ENCODE data around the gene CAPG.
"Not testable (repeated sequence)": the region's sequence is repeated elsewhere in the genome, so short reads cannot be mapped to it uniquely, and the experiment has no call there.

The CAPG gene

DNA sequence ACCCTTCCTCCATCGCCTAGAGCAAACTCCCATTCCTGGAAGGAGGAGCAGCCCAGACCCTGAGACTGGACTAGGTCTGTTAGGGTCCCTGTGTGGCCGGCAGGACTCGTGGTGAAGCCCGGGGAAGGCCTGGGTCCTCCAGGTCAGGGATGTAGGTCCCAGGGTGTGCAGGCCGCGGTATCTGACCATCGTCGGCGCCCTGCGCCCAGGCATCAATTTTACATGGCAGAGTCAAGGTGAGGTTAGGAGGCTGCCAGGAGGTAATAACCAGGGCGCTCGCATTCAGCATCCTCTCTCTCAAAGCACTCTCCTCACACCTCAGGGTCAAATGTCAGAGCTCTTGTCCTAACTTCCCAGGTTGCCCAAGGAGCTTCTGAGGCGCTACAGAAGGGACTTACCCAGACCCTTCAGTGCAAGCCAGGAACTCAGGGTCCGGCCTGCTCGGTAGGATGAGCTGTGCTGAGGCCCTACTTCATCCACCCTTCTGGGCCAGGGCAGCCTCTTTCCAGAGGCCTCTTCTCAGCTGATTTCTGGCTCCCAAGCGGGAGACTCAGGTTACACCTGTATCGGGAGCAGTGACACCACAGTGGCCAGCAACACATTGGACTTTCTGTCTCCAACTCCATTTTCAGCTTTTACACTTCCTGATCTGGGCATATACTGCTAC, 9.0 kb upstream of the CAPG start:
- no peak for DNase-seq

GRCh38 chr2:85418132-85419008, 8.2 kb upstream of the CAPG start, which contains the start of gene SH2D6:
Gene SH2D6, plus strand, starts transcription at chr2:85418714. Its CDS starts 10,752 bp downstream, at chr2:85429466.
- peak; percentile 81 to 83 for DNase-seq

DNA sequence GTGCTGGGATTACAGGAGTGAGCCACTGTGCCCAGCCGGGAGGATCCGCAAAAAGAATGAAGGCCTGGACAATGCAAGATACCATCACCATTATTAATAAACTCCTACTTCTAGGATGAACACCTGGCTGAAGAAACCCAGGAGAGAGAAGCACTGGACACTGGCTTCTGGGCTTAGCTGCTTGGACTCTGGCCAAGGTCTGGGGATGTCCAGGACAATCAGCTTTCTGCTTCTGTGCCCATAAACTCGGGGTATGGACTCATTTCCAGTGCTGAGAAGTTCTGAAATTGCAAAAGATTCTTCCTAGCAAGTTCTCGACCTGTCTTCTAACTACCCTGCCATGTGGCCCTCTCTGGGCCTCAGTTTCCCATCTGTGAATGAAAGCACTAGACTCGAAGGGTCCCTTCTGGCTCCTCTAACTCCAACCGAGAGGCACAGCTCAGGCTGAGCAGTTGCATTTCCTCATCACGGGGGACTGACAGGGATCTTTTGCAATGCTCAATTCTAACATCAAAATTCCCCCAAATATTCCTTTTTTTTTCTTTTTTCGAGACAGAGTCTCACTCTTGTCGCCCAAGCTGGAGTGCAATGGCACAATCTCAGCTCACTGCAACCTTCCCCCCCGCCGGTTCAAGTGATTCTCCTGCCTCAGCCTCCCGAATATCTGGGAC, 5.9 kb upstream of the CAPG start:
- DNase-seq, result no peak

GRCh38 chr2:85414761-85415553, 4.8 kb upstream of the CAPG start:
- no peak for DNase-seq

GRCh38 chr2:85414421-85414759, 4.2 kb upstream of the CAPG start:
- not testable (repeated sequence) for DNase-seq

GRCh38 chr2:85413592-85414420, 3.6 kb upstream of the CAPG start:
- DNase-seq, result no peak

- DNase-seq, result no peak
Observed at GRCh38 chr2:85411405-85411748, 1.2 kb upstream of the CAPG start.

DNA sequence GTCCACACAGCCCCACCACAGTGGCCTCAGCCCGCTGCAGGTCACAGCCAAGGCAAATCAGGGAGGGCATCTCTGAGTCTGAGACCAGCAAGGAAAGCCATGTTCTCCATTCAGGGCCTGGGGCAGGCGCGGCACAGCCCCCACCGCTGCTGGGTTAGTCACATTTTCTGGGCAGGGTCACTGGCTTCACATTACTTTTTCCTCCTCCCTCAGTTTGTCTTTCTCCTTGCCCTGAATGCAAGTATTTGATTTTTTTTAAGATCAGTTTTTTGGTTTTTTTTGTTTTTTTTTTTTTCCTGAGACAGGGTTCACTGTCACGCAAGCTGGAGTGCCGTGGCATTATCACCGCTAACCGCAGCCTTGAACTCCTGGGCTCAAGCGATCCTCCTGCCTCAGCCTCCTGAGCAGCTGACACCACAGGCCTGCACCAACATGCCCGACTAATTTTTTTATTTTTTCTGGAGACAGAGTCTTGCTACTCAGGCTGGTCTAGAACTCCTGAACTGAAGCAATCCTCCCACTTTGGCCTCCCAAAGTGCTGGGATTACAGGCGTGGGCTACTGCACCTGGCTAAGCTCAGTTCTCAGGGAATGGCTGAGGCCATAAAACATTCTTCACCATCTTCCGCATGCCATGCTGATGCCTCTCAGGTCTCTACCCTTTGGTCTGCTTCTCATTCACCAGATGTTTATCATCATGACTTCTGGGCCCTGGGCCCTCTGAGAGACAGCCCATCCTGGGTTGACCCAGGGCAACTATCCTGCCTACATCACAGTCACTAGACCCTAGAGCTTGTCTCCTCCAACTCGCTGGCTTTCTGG, 628 bp upstream of the CAPG start:
- DNase-seq, result no peak

- peak; percentile 86 for DNase-seq
Observed at GRCh38 chr2:85405201-85406059, 4.7 kb downstream of the CAPG start.

DNA sequence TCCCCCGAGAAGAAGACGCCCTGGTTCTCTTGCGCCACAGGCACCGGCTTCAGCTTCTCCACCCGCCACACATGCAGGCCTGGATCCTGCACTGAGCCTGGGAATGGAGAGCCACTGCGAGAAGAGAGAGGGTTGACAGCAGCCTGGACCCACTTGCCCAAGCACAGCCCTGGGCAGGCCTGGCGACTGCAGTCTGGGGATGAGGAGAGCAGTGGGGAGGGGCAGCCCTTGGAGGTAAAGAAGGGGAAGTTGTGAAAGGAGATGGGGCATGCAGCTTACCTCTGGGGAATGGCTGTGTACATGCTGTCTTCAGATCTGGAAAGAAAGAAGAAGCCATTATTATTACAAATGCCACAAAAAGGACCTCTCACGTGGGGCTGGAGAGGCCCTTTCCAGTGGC, 8.3 kb downstream of the CAPG start:
- peak; percentile 35 to 50 for DNase-seq

DNA sequence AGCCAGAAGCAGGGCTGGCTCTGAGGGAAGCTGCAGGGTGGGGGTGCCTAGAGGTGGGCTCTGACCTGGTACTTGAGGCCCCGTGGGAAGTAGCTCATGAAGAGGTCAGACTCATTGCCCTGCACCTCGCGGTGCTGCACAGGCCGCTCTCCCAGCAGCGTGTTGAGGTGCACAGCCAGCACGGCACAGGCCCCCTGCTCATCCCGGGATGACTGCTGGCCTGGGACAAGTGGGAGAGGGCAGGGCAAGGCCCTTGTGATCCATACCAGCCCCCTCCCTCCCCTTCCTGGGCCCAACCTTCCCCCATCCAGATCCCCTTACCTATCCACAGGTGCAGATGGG, 8.7 kb downstream of the CAPG start:
- DNase-seq, result no peak

DNA sequence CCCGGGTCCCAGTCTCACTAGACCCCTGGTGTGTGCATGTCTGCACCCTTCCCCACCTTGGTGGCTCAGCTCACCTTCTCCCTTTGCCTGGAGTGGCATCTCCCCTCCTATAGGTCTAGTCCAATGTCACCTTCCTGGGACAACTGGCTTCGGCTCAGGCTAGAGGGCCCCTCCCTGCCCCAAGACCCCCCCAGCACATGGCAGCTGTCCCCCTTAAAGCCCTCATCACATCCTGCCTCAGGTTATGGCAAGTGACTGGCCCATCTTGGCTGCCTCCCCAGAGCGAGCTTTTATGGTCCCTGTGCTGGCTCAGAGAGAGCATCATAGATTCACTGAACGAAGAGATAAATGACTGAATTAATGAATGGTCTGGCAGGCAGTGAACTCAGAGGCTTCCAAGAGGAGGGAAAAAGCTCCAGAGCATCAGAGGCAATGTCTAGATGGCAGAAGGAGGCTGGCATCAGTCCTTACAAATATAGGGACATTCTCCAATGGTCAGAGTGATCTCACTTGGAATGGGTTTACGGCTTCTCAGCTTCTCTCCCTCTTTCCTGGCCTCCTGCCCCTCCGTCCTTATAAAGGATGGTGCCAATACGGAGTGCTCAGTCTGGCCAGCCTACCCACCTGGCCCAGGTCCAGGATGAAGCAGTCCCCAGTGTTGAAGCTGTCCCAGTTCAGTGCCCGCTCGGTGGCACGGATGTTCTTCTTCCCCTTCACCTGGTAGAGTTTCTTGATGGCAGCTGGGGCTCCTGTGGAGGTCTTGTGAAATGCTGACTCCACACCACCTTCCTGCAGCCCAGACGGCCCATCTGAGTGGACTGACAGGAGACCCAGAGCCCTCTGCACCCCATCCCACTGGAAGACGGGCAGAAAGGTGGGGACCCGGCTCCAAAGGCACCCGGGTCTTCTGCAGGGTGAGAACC, 9.4 kb downstream of the CAPG start:
- no peak for DNase-seq

GRCh38 chr2:85400023-85400422, 10.1 kb downstream of the CAPG start:
- no peak for DNase-seq

GRCh38 chr2:85399183-85399455, 11.0 kb downstream of the CAPG start:
- no peak for DNase-seq

DNA sequence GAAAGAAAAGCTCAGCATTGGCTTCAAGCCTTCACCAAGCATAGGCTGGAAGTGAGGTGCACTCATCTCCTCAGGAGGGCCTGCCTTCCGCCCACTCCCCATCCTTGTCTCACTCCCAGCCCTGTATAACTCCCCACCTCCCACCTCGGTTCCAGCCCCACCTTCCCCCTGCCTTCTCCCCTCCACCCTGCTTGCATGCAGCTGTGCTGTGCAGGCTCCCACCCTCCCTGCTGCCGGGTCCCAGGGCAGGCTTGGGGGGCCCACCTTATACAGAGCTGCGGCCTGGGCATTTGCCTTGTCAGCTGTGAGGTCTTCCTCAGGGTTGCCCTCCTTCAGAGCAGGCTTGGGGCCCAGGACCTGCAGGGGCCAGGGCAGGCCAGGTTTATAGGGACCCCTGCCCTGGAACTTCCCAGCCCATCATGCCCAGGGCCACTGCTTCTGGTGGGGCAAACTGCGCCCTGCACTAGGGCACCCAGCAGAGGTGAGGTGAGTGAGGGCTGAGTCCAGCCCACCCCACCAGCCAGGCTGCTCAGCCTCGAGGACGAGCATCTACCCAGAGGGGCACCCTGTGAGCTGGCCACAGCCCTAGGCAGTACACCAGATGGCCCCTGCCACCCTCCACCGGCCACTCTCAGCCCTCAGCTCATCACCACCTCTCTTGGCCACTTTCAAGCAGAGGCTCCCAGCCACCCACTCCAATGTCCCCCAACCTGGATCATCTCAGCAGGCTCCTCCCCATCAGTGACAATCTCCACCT, 11.6 kb downstream of the CAPG start:
- DNase-seq, result no peak

DNA sequence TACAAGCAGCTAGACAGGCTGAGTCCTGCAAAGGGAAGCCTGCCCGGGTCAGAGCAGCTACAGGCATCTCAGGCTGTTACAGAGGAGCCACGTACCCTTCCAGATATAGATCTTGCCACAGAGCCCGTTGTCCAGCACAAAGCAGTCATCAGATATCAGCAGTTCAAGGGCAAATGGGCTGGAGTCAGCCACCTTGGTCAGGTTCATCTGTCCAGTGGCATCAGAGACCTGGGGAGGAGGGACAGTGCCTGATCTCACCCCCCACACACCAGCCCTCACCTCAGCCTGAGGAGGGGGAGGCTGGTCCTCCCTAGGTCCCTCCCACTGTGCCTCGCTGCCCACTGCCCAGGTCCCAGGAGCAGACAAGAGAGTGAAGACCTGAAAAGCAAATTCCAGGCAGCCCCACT, 12.2 kb downstream of the CAPG start:
- no peak for DNase-seq

- no peak for DNase-seq
Observed at GRCh38 chr2:85396531-85397470, 13.4 kb downstream of the CAPG start.
